Epithelial cell of alveolus of lung (primary cell): ENCODE measurements around the gene RNF151. TPM values are rescaled to one million over a fixed set of nuclear protein-coding genes. Genes with fewer than 3 reads are reported as not detected.

Source experiments
- total RNA-seq: library from RNA; depleted of rRNA; stranded (reverse); fragments of >200 nt; gene quantifications from 2 replicates; pipeline ENCODE4 v1.2.1, GENCODE V29; 2015

RNF151 gene
- total RNA-seq = not detected in 2 replicates

GRCh38 chr16:1966460-1966859 lies at the start of gene RNF151:
Gene RNF151 (plus strand): TSS chr16:1966856. CDS start chr16:1966882, 26 bp downstream.

DNA sequence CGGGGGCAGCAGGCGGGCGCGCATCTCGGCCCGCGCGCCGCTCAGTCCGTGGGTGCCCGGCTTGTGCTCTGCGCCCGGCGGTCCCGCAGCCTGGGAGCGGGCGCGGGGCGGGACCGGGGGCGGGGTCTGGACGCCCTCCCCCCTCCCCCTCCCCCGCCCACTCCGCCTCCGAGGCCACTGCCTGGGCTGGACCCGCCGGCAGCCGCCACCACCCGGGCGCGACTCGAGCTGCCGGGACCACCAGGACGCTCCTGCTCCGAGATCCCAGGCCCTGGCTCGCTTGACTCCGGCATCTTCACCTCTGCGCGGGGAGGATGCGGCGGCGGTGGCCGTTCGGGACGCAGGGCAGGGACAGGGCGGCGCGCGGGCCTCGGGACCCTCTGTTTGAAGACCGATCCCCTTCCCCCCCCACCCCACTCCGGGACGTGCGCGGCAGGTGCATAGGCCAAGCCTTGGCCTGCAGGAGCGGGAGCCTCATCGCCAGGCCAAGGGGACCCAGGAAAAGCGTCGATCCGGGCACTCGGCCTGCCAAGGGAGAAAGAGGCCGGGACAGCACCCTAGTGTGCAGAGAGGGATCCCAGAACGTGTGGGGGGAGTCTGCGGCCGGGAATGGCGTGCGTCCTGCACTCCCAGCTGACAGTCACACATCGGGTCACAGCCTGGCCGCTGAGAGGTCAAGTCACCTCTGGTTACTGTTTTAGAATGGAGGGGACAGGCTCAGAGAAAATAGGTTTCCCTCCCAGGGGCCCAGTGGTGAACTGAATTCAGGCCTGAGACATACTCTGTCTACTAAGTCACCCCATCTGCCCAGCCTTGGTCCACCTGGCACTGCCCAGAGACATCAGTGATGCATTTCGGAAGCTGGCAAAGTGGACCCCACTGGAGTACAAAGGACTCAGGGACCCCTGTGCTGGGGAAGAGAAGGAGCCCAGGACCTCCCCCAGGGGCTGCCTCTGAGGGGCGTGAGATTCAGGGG lies 48.0 kb upstream of the RNF151 start, which contains the start of gene HS3ST6:
Gene HS3ST6 (minus strand): TSS at position 65 of the 976 bp plus-strand sequence. CDS start 92 bp downstream, outside the sequence.

GRCh38 chr16:1942810-1943726 lies 23.6 kb upstream of the RNF151 start, which contains the start of gene MSRB1:
Gene MSRB1 (minus strand): TSS chr16:1943199. CDS start chr16:1943156, 43 bp downstream.

GRCh38 chr16:1959269-1960039 lies 7.2 kb upstream of the RNF151 start, which contains the start of gene NDUFB10:
Gene NDUFB10 (plus strand): TSS chr16:1959538. CDS start chr16:1959625, 87 bp downstream.

DNA sequence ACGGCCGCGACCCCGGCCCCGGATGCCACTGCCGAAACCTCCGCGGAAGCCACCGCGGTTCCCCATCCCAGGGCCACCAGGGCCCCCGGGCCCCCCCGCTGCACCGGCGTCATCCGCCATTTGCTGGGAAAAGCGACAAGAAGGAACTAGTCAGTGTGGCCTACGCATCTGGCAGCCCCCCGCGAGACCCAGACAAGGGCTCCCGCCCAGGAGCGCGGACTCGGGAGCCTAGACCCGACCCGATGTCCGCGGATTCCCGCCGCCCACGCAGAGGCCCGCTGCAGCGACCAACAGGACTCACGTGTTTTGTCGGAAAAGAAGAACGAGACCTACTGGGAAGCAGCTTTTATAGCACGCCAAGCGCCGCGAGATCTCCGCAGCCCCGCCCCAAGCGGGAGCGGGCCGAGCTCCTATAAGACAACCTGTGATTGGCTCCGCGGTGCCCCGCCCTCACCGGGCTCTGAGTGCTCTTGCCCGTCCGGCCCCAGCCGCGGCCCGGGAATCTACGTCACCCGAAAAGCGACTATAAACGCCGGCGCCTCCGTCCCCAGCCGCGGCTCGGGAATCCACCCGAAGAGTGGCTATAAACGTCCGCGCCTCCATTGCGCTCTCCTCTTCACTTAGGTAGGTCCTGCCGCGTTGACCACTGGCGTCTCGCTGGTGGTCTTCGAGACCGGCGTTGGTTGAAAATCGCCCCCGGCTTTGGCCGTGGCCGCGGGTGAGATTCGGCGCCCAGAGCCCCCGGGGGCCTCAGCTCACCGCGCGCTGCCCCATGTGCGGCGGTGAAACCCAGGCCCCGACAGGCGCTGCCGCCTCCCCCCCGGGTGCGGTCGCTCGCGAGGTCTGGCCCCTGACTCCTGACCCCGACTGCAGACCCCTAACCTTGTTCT lies 1.9 kb upstream of the RNF151 start, which contains the start of gene RPS2:
Gene RPS2 (minus strand): TSS at position 321 of the 890 bp plus-strand sequence. CDS start 201 bp downstream, at position 120.

GRCh38 chr16:1971796-1972489 lies 5.3 kb downstream of the RNF151 start, which contains the start of gene TBL3:
Gene TBL3 (plus strand): TSS chr16:1972053. CDS start chr16:1972165, 112 bp downstream.

GRCh38 chr16:1981398-1981836 lies 14.8 kb downstream of the RNF151 start, which contains the start of gene NOXO1:
Gene NOXO1 (minus strand): TSS chr16:1981469. CDS start chr16:1981179, 290 bp downstream.

GRCh38 chr16:1983544-1984346 lies 17.1 kb downstream of the RNF151 start, which contains the start of gene GFER:
Gene GFER (plus strand): TSS chr16:1984193. CDS start chr16:1984219, 26 bp downstream.

GRCh38 chr16:1989209-1990100 lies 22.8 kb downstream of the RNF151 start, which contains the start of gene SYNGR3:
Gene SYNGR3 (plus strand): TSS chr16:1989970. CDS start chr16:1990103, 133 bp downstream.

DNA sequence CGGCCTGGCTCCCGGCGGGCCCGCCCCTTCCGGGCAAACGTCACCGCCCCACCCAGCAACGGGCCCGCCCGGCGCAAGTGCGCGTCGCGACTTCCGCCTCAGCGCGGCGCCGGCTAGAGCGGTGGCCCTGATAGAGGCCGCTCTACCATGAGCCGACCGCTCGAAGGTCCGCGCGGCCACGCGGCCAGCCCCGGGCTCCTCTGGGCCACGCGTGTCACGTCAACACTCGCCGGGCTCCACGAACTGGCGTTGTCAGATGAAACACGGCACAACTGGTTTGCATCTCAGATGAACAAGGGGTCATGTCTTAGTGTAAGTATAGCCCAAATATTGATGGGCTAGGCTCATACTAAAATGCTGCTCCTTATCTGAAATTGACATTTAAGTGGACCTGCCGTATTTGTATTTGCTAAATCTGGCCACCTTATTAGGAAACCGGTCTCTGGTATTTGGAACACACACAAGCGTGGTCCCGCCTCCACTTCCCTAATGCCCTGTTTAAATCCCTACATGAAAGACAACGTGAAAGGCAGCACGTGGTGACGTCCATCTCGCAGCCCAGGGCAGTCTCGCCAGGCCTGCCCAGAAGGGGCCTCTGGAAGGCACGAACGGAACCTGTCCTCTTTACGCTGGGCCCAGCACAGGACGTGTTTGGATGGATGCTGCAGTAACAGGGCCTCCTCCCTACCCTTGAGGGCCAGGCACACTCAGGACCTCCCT lies 43.3 kb downstream of the RNF151 start, which contains the start of gene ZNF598:
Gene ZNF598 (minus strand): TSS at position 31 of the 720 bp plus-strand sequence.

Other genes with a start within 250 kb of the RNF151 start
- 70.7 and 98.0 TPM in 2 replicates for gene NME3, start 195.3 kb upstream of the RNF151 start, total RNA-seq
- 3.2 and 8.9 TPM in 2 replicates for gene EME2, start 194.0 kb upstream of the RNF151 start, total RNA-seq
- 96.9 and 118 TPM in 2 replicates for gene MRPS34, start 193.7 kb upstream of the RNF151 start, total RNA-seq
- 25.3 and 62.7 TPM in 2 replicates for gene SPSB3, start 184.3 kb upstream of the RNF151 start, total RNA-seq
- gene NUBP2, start 183.9 kb upstream of the RNF151 start, total RNA-seq = 112 and 137 TPM in 2 replicates
- not detected in 2 replicates for gene IGFALS, start 173.2 kb upstream of the RNF151 start, total RNA-seq
- gene HAGH, start 140.0 kb upstream of the RNF151 start, total RNA-seq = 13.3 and 24.7 TPM in 2 replicates
- gene FAHD1, start 139.7 kb upstream of the RNF151 start, total RNA-seq = 22.0 and 61.2 TPM in 2 replicates
- gene MEIOB, start 94.7 kb upstream of the RNF151 start, total RNA-seq = 0.08 TPM in 1 of 2 replicates, not detected in the other
- not detected in 2 replicates for gene HS3ST6, start 48.4 kb upstream of the RNF151 start, total RNA-seq
- gene MSRB1, start 23.7 kb upstream of the RNF151 start, total RNA-seq = 7.4 and 10.2 TPM in 2 replicates
- not detected in 2 replicates for gene RPL3L, start 12.2 kb upstream of the RNF151 start, total RNA-seq
- gene NDUFB10, start 7.3 kb upstream of the RNF151 start, total RNA-seq = 289 and 350 TPM in 2 replicates
- gene RPS2, start 2.0 kb upstream of the RNF151 start, total RNA-seq = 3,892 and 6,799 TPM in 2 replicates
- 51.7 and 71.4 TPM in 2 replicates for gene TBL3, start 5.2 kb downstream of the RNF151 start, total RNA-seq
- not detected in 2 replicates for gene NOXO1, start 14.6 kb downstream of the RNF151 start, total RNA-seq
- gene GFER, start 17.3 kb downstream of the RNF151 start, total RNA-seq = 15.6 and 25.9 TPM in 2 replicates
- 5.4 and 7.6 TPM in 2 replicates for gene SYNGR3, start 23.1 kb downstream of the RNF151 start, total RNA-seq
- 33.7 and 41.0 TPM in 2 replicates for gene ZNF598, start 43.0 kb downstream of the RNF151 start, total RNA-seq
- gene NPW, start 52.9 kb downstream of the RNF151 start, total RNA-seq = 5.6 and 6.6 TPM in 2 replicates
- gene NHERF2, start 60.0 kb downstream of the RNF151 start, total RNA-seq = 56.8 and 85.8 TPM in 2 replicates
- gene NTHL1, start 81.0 kb downstream of the RNF151 start, total RNA-seq = 25.9 and 28.7 TPM in 2 replicates
- gene TSC2, start 81.1 kb downstream of the RNF151 start, total RNA-seq = 33.1 and 51.4 TPM in 2 replicates
- gene PKD1, start 169.0 kb downstream of the RNF151 start, total RNA-seq = 72.0 and 175 TPM in 2 replicates
- 0.91 and 3.3 TPM in 2 replicates for gene RAB26, start 181.8 kb downstream of the RNF151 start, total RNA-seq
- 65.8 and 73.5 TPM in 2 replicates for gene TRAF7, start 188.9 kb downstream of the RNF151 start, total RNA-seq
- gene CASKIN1, start 229.7 kb downstream of the RNF151 start, total RNA-seq = under 0.01 and 0.08 TPM in 2 replicates
- gene MLST8, start 238.6 kb downstream of the RNF151 start, total RNA-seq = 38.7 and 61.3 TPM in 2 replicates
- 0.13 and 1.2 TPM in 2 replicates for gene BRICD5, start 244.0 kb downstream of the RNF151 start, total RNA-seq
- 4.1 and 16.3 TPM in 2 replicates for gene PGP, start 248.0 kb downstream of the RNF151 start, total RNA-seq